Stimulated activated CD8-positive, alpha-beta memory T cell treated with anti-CD3 and anti-CD28 coated beads, Interleukin-7, amount 100 ng/mL, for 1 hour (primary cell): ENCODE data around the gene C1QTNF6.
A peak's percentile ranks its signal among the peaks of the same experiment; 100 is the strongest.

ENCODE experiments used
- DNase-seq, 2 donors: peaks; one replicate each; pipeline ENCODE4 v3.0.0-alpha.2; 2020; ENCODE audit warnings: low read depth in 2 of 2

The C1QTNF6 gene

GRCh38 chr22:37162221-37163095, 25.6 kb downstream of the C1QTNF6 start:
- DNase-seq, result peak in 1 of 2 donors; percentile 43

GRCh38 chr22:37161443-37161842, 26.6 kb downstream of the C1QTNF6 start:
- no peak for DNase-seq

GRCh38 chr22:37160027-37160426, 28.0 kb downstream of the C1QTNF6 start:
- no peak for DNase-seq

GRCh38 chr22:37158963-37159290, 29.1 kb downstream of the C1QTNF6 start:
- DNase-seq, result no peak

- DNase-seq, result no peak
These were observed 30.3 kb downstream of the C1QTNF6 start for GRCh38 chr22:37157516-37158285.

- no peak for DNase-seq
These were observed 31.2 kb downstream of the C1QTNF6 start for GRCh38 chr22:37156686-37157435.

- no peak for DNase-seq
These were observed 32.1 kb downstream of the C1QTNF6 start for GRCh38 chr22:37155971-37156370.

GRCh38 chr22:37154925-37155712, 32.9 kb downstream of the C1QTNF6 start:
- DNase-seq, result no peak

GRCh38 chr22:37153901-37154300, 34.1 kb downstream of the C1QTNF6 start:
- DNase-seq, result no peak

- no peak for DNase-seq
These were observed 36.6 kb downstream of the C1QTNF6 start for GRCh38 chr22:37151401-37151800.

- no peak for DNase-seq
These were observed 37.3 kb downstream of the C1QTNF6 start for GRCh38 chr22:37150701-37151100.

GRCh38 chr22:37148742-37149665, 39.0 kb downstream of the C1QTNF6 start:
- DNase-seq, result no peak

GRCh38 chr22:37148031-37148651, 39.9 kb downstream of the C1QTNF6 start:
- no peak for DNase-seq

GRCh38 chr22:37147186-37147990, 40.7 kb downstream of the C1QTNF6 start:
- DNase-seq, result no peak

GRCh38 chr22:37146507-37147180, 41.4 kb downstream of the C1QTNF6 start:
- DNase-seq, result no peak

GRCh38 chr22:37146051-37146385, 42.0 kb downstream of the C1QTNF6 start:
- DNase-seq, result no peak

GRCh38 chr22:37145180-37146050, 42.6 kb downstream of the C1QTNF6 start:
- no peak for DNase-seq

GRCh38 chr22:37144180-37144554, 43.9 kb downstream of the C1QTNF6 start:
- DNase-seq, result no peak
